Retinal pigment epithelial cell (primary cell): Measurements from ENCODE around the gene PRPSAP1.

Source experiments
- DNase-seq: peaks from one replicate; pipeline ENCODE4 v3.0.0-alpha.2; 2010; ENCODE audit warnings: low read depth
- H3K4me3 ChIP-seq: 2 replicates; pipeline ENCODE4 v1.5.1; 2011; ENCODE audit warnings: mild to moderate bottlenecking, low read length, control low read depth, moderate library complexity
- CTCF ChIP-seq: conservative IDR thresholded peaks from 2 replicates; pipeline ENCODE4 v1.5.1; 2011; ENCODE audit warnings: low read depth, low read length, control low read depth, inconsistent platforms

The PRPSAP1 gene

GRCh38 chr17:76385892-76386786 is 32.4 kb upstream of the PRPSAP1 start:
- DNase-seq = no peak
- peak; percentile 80 for TF ChIP-seq CTCF
- H3K4me3 ChIP-seq = peak overlapping the region; percentile 54

GRCh38 chr17:76384987-76385891 is 31.5 kb upstream of the PRPSAP1 start:
- TF ChIP-seq CTCF = no peak
- H3K4me3 ChIP-seq = peak overlapping the region; percentile 54
- no peak for DNase-seq

- peak within 1 kb of the TSS; percentile 54 for H3K4me3 ChIP-seq
- TF ChIP-seq CTCF = no peak
- DNase-seq = no peak
These were observed 30.7 kb upstream of the PRPSAP1 start, which contains the start of gene SPHK1 for GRCh38 chr17:76384222-76384986. TSS of gene SPHK1 (plus strand) at chr17:76384609. CDS start at chr17:76385645, 1,036 bp downstream.

- no peak for DNase-seq
- peak overlapping the region; percentile 47 for H3K4me3 ChIP-seq
- peak; percentile 19 for TF ChIP-seq CTCF
These were observed 30.0 kb upstream of the PRPSAP1 start for GRCh38 chr17:76383546-76384221.

- no peak for TF ChIP-seq CTCF
- H3K4me3 ChIP-seq = peak overlapping the region; percentile 47
- DNase-seq = no peak
These were observed 29.3 kb upstream of the PRPSAP1 start for GRCh38 chr17:76382803-76383545.

- peak overlapping the region; percentile 47 for H3K4me3 ChIP-seq
- no peak for TF ChIP-seq CTCF
- no peak for DNase-seq
These were observed 28.7 kb upstream of the PRPSAP1 start for GRCh38 chr17:76382351-76382802.
